ENCODE data around the gene SH3GL3. TPM values are rescaled to one million over a fixed set of nuclear protein-coding genes. Genes with fewer than 3 reads are reported as not detected.

SH3GL3 gene
- total and polyA plus RNA-seq, 2 of the 13 experiments (the other 11 are each of a cell fraction or from before 2014, with no cell fraction given), result not detected

DNA sequence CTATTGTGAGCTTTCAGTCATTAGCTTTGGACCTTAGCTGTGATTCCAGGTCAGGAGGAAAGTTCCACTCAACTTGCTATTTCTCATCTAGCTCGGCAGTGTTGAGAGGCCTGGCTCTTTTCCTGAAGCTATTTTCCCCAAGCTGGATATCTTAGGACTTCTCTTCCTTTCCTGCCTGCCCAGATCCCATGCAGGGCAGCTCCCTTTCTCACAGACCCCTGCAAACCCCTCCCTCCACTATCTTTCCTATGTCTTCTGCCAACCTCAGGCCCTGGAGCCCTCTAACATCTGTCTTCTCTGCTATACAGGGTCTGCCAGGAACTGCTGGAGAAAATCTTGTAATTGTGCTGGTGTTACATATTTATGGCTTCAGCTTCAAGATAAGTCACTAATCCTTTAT, 49.6 kb downstream of the SH3GL3 start (continued):
- TF ChIP-seq ZNF430 (CRISPR knock-in tag; IDR thresholded peaks at IDR 0.05) (no peak), ZNF615 (CRISPR knock-in tag; IDR thresholded peaks at IDR 0.05; ENCODE audit: borderline replicate concordance) (no peak), PTBP1 (IDR thresholded peaks at IDR 0.05; ENCODE audit: low read depth, low read length, poor library complexity, severe bottlenecking) (no peak), MXD4 (CRISPR knock-in tag; IDR thresholded peaks at IDR 0.05) (no peak), RNF2 (conservative IDR thresholded peaks at IDR 0.05; ENCODE audit: low read depth) (no peak)
- TF ChIP-seq, protein P1, sequence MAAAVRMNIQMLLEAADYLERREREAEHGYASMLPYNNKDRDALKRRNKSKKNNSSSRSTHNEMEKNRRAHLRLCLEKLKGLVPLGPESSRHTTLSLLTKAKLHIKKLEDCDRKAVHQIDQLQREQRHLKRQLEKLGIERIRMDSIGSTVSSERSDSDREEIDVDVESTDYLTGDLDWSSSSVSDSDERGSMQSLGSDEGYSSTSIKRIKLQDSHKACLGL (CRISPR knock-in tag; IDR thresholded peaks at IDR 0.05), result no peak

DNA sequence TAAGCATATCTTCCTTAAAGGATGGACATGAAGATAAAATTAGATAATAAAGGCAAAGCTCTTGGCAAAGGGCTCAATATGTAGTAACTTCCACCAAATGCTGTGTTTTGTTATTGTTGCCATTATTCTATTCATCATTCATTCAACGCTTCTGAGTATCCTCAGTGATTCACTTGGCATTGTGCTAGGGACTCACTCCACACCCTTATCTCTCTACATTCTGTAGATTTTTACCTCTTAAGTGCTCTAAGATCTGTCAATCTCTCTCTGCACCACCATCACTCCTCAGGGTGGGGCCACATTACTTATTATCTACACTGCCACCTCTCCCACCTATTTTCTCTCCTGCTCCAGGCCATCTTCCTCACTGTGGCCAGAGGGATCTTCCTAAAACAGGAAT, 51.2 kb downstream of the SH3GL3 start:
- in situ Hi-C loops (cut with HindIII; ENCODE audit: extremely low pct_ligation_motif_present, low pct_unique_long_range_greater_than_20kb) (no loop called here), intact Hi-C loops (cut with micrococcal nuclease; ENCODE audit: unreplicated experiment) (no loop called here)
- no TSS peak for BruUV-seq (replicated peaks)
- no peaks in the 10 kb centered on the region for H3K4me1 ChIP-seq (ENCODE audit: insufficient read depth, low read length)
- no peak for ATAC-seq
- H3K9ac ChIP-seq (ENCODE audit: insufficient read depth, low read depth, low read length), result no peak overlapping the region
- DNase-seq (ENCODE audit: low spot score), result no peak
- no peak overlapping the region for H2AFZ ChIP-seq (ENCODE audit: low read length)
- H4K20me1 ChIP-seq (ENCODE audit: insufficient read depth, low read length), result no peaks in the 10 kb centered on the region
- no peak overlapping the region for H3K4me3 ChIP-seq (replicated peaks in 1 of 3; ENCODE audit: insufficient read depth in 1 of 3, low read depth in 2 of 3, low read length in 3 of 3)
- H3K27me3 ChIP-seq (ENCODE audit: control insufficient read depth in 1 of 2, insufficient read depth in 2 of 2, low read length in 2 of 2), result no peaks in the 10 kb centered on the region; a peak in 1 of 5 replicates
- no peak for FAIRE-seq
- no peak overlapping the region for H3K27ac ChIP-seq (ENCODE audit: extremely low read length, insufficient read depth, low read length)
- H3K79me2 ChIP-seq (ENCODE audit: insufficient read depth, low read length), result no peaks in the 10 kb centered on the region
- ChIA-PET POLR2A (no interaction called here), CTCF (ENCODE audit: low intra/inter-chr PET ratio, low total read pairs) (no interaction called here)
- H3K36me3 ChIP-seq (replicated peaks in 1 of 2; ENCODE audit: control insufficient read depth in 1 of 2, insufficient read depth in 2 of 2, low read length in 2 of 2), result no peaks in the 10 kb centered on the region
- 4% methylated on average over 1 of the region's 1 CpG for WGBS (ENCODE audit: low lambda C conversion rate)
- no peak overlapping the region for H3K4me2 ChIP-seq (ENCODE audit: low read depth, low read length)
- no peaks in the 10 kb centered on the region for H3K9me3 ChIP-seq (ENCODE audit: low read length)
- TF ChIP-seq ZNF713 (CRISPR knock-in tag; IDR thresholded peaks at IDR 0.05) (no peak), ZNF143 (CRISPR knock-in tag; IDR thresholded peaks at IDR 0.05) (no peak), NFE2 (CRISPR knock-in tag; IDR thresholded peaks at IDR 0.05) (no peak), ZNF253 (CRISPR knock-in tag; IDR thresholded peaks at IDR 0.05; ENCODE audit: borderline replicate concordance) (no peak), HMGXB4 (CRISPR knock-in tag; IDR thresholded peaks at IDR 0.05; ENCODE audit: borderline replicate concordance in 1 of 2, low read depth in 1 of 2) (no peak), ZKSCAN1 (IDR thresholded peaks at IDR 0.05; ENCODE audit: low read length) (no peak), WIZ (CRISPR knock-in tag; IDR thresholded peaks at IDR 0.05) (no peak), FIP1L1 (IDR thresholded peaks at IDR 0.05; ENCODE audit: borderline replicate concordance, insufficient read depth, low read depth, low read length) (no peak), ZNF710 (CRISPR knock-in tag; IDR thresholded peaks at IDR 0.05; ENCODE audit: borderline replicate concordance) (no peak), STAG1 (CRISPR knock-in tag; IDR thresholded peaks at IDR 0.05) (no peak), ZNF121 (CRISPR knock-in tag; IDR thresholded peaks at IDR 0.05) (no peak), ZSCAN21 (CRISPR knock-in tag; IDR thresholded peaks at IDR 0.05; ENCODE audit: borderline replicate concordance) (no peak)
- TF ChIP-seq, protein P2, sequence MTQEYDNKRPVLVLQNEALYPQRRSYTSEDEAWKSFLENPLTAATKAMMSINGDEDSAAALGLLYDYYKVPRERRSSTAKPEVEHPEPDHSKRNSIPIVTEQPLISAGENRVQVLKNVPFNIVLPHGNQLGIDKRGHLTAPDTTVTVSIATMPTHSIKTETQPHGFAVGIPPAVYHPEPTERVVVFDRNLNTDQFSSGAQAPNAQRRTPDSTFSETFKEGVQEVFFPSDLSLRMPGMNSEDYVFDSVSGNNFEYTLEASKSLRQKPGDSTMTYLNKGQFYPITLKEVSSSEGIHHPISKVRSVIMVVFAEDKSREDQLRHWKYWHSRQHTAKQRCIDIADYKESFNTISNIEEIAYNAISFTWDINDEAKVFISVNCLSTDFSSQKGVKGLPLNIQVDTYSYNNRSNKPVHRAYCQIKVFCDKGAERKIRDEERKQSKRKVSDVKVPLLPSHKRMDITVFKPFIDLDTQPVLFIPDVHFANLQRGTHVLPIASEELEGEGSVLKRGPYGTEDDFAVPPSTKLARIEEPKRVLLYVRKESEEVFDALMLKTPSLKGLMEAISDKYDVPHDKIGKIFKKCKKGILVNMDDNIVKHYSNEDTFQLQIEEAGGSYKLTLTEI (CRISPR knock-in tag; conservative IDR thresholded peaks at IDR 0.05), result no peak

Data from HepG2 (cell line).